H1 (cell line): ENCODE measurements around the gene DUSP12.

Experiments
- CTBP2 ChIP-seq: IDR thresholded peaks from 2 replicates; pipeline ENCODE4 v1.7.0; 2011; ENCODE audit warnings: borderline replicate concordance, mild to moderate bottlenecking, moderate library complexity, mixed read lengths, low read length; ENCODE audit not compliant: insufficient read depth, insufficient read length
- CTCF ChIP-seq, 3 experiments: IDR thresholded peaks; 1 replicate in 2 of 3; 2 replicates in 1 of 3; pipeline versions ENCODE4 v1.5.1 to v1.6.1; 2011; ENCODE audit warnings: low read length in 3 of 3, mild to moderate bottlenecking in 3 of 3, inconsistent platforms in 2 of 3, low read depth in 1 of 3, moderate library complexity in 1 of 3; ENCODE audit not compliant: insufficient read depth in 1 of 3; ENCODE audit errors: control extremely low read depth in 1 of 3
- EGR1 ChIP-seq: IDR thresholded peaks from 2 replicates; pipeline ENCODE4 v1.6.1; 2011; ENCODE audit warnings: low read depth, low read length, borderline replicate concordance
- POLR2A ChIP-seq, 2 experiments: IDR thresholded peaks; 1 replicate in 1 of 2; 2 replicates in 1 of 2; pipeline ENCODE4 v1.6.1; 2011; ENCODE audit warnings: low read depth in 2 of 2, low read length in 2 of 2, mild to moderate bottlenecking in 2 of 2; ENCODE audit errors: control extremely low read depth in 1 of 2
- POLR2AphosphoS5 ChIP-seq: IDR thresholded peaks from 2 replicates; pipeline ENCODE4 v1.6.1; 2011; ENCODE audit warnings: low read depth, low read length
- RXRA ChIP-seq: IDR thresholded peaks from 2 replicates; pipeline ENCODE4 v1.6.1; 2011; ENCODE audit warnings: low read depth, mild to moderate bottlenecking, low read length, moderate library complexity; ENCODE audit not compliant: insufficient read depth
- SAP30 ChIP-seq: fragments of 300-600 bp; sonication (generic); IDR thresholded peaks from 2 replicates; pipeline ENCODE4 v1.7.1; 2012; ENCODE audit warnings: low read length, moderate library complexity, mild to moderate bottlenecking, inconsistent platforms; ENCODE audit not compliant: insufficient read depth, insufficient replicate concordance
- SIRT6 ChIP-seq: IDR thresholded peaks from one replicate; pipeline ENCODE4 v1.7.1; 2012; ENCODE audit warnings: low read length, inconsistent platforms
- SIX5 ChIP-seq: IDR thresholded peaks from 2 replicates; pipeline ENCODE4 v1.6.1; 2011; ENCODE audit warnings: mild to moderate bottlenecking, low read depth, low read length
- SP1 ChIP-seq: IDR thresholded peaks from 2 replicates; pipeline ENCODE4 v1.6.1; 2011; ENCODE audit warnings: low read depth, low read length
- SRF ChIP-seq: IDR thresholded peaks from 2 replicates; pipeline ENCODE4 v1.6.1; 2011; ENCODE audit warnings: mild to moderate bottlenecking, low read depth, low read length, moderate library complexity
- TAF1 ChIP-seq: IDR thresholded peaks from 2 replicates; pipeline ENCODE4 v1.6.1; 2011; ENCODE audit warnings: mild to moderate bottlenecking, low read depth, low read length
- TF ChIP-seq, protein P1 (sequence below): IDR thresholded peaks from 2 replicates; pipeline ENCODE4 v1.6.1; 2012; ENCODE audit warnings: low read length, inconsistent platforms
- TF ChIP-seq, protein P2 (sequence below): IDR thresholded peaks from 2 replicates; pipeline ENCODE4 v1.6.1; 2011; ENCODE audit warnings: low read length, improper control_type of control experiment

GRCh38 chr1:161718559-161719324 lies 30.8 kb upstream of the DUSP12 start:
- TF ChIP-seq CTCF (IDR thresholded peaks at IDR 0.05; ENCODE audit: control extremely low read depth in 1 of 3, insufficient read depth in 1 of 3, low read depth in 1 of 3, low read length in 3 of 3) (no peak), POLR2AphosphoS5 (no peak), SAP30 (no peak), POLR2A (IDR thresholded peaks at IDR 0.05; ENCODE audit: control extremely low read depth in 1 of 2, low read depth in 2 of 2, low read length in 2 of 2) (no peak), EGR1 (no peak), TAF1 (no peak), CTBP2 (no peak), RXRA (no peak), SIX5 (no peak), SRF (no peak), SIRT6 (no peak), SP1 (no peak)
- TF ChIP-seq, protein P1, sequence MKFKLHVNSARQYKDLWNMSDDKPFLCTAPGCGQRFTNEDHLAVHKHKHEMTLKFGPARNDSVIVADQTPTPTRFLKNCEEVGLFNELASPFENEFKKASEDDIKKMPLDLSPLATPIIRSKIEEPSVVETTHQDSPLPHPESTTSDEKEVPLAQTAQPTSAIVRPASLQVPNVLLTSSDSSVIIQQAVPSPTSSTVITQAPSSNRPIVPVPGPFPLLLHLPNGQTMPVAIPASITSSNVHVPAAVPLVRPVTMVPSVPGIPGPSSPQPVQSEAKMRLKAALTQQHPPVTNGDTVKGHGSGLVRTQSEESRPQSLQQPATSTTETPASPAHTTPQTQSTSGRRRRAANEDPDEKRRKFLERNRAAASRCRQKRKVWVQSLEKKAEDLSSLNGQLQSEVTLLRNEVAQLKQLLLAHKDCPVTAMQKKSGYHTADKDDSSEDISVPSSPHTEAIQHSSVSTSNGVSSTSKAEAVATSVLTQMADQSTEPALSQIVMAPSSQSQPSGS: no peak
- TF ChIP-seq, protein P2, sequence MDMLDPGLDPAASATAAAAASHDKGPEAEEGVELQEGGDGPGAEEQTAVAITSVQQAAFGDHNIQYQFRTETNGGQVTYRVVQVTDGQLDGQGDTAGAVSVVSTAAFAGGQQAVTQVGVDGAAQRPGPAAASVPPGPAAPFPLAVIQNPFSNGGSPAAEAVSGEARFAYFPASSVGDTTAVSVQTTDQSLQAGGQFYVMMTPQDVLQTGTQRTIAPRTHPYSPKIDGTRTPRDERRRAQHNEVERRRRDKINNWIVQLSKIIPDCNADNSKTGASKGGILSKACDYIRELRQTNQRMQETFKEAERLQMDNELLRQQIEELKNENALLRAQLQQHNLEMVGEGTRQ: no peak
